ENCODE measurements around the gene PTP4A1.

Gene PTP4A1

DNA sequence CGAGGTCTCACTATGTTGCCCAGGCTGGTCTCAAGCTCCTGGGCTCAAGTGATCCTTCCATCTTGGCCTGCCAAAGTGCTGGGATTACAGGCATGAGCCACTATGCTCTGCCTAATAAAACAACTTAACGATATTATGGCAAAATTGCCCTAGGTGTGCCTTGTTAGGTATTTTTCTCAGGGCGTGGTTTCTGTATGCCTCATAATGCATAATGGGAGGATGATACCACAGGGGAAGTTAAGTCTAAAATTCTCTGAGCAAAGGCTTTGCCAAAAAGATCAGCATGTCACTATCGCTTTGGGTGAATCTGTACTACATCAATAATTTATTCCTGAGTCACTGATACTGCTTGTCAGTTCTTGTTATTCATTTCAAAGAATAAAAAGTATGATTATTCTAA lies 15.9 kb upstream of the PTP4A1 start:
- no peak for DNase-seq (ENCODE audit: low read depth in 2 of 2)

DNA sequence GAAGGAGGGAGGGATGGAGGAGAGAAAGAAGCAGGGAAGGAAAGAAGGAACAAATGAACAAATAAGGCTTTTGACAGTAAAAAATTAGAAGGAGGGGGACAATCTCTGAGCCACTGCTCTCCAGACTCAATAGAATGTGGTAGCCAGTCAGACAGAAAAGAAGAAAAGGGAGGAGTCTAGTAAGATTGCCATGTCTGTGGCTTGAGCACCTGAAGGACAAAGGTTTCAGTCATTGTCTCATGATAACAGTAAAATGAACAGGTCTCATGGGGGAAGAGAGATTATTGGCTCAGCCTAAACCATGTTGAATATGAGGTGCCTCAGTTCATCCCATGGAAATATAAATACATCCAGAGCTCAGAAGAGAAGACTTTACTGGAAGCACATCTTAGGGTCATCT lies 14.0 kb upstream of the PTP4A1 start:
- DNase-seq (ENCODE audit: low read depth in 2 of 2) = no peak

DNA sequence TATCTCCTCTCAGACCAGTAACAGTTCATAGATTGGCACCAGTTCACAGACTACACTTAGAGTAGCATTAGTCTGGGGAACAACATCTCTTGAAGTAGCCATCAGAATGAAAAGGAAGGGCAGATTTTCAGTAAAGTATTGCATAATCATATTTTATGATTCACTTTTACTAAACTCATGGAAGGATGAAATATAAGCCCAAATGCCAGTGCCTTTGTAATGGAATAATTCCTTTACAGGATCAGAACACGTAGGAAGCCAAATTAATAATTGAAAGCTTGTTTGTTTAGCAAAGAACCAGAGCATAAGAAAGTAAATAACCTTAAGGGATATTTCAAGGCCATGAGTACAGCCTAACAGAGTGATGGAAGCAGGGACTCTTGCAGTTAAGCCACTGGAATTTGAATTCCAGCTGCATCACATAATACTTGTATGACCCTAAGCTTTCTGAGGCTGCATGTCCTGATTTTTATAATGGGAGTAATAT lies 11.4 kb upstream of the PTP4A1 start:
- no peak for DNase-seq (ENCODE audit: low read depth in 2 of 2)

DNA sequence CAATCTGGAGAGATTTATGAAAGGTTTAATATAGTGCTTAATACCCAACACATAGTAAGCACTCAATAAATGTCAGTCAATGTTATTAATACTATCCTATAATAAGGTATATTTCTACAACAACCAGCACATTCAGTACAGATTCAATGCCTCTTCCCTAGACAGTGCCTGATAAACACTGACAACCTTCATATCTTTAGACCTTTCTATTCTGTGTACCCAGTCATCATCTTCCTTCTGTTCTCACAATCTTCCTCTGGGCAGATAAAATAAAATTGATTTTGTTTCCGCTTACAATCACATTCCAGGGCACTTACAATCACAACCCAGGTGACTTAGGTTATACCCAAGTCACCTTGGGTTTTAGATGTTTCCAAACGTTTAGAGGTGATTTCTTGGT lies 11.0 kb upstream of the PTP4A1 start:
- DNase-seq (ENCODE audit: low read depth in 2 of 2) = no peak

DNA sequence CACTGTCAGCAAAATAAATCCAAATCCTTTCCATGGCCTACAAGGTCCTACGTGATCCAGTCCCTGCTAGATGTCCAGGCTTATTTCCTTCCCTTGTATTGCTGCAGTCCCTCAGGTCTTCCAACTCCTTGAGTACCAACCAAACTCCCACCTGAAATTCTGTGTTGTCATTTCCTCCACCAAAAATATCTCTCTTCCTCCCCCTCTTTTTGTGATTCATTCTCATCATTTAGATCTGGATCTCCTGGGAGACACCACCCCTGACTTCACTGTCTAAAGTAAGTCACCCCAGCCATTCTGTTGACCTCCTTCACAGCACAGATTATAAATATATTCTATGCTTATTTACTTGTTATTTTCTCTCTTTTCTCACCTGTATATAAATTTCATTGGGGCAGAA lies 9.0 kb upstream of the PTP4A1 start:
- no peak for DNase-seq (ENCODE audit: low read depth in 2 of 2)

DNA sequence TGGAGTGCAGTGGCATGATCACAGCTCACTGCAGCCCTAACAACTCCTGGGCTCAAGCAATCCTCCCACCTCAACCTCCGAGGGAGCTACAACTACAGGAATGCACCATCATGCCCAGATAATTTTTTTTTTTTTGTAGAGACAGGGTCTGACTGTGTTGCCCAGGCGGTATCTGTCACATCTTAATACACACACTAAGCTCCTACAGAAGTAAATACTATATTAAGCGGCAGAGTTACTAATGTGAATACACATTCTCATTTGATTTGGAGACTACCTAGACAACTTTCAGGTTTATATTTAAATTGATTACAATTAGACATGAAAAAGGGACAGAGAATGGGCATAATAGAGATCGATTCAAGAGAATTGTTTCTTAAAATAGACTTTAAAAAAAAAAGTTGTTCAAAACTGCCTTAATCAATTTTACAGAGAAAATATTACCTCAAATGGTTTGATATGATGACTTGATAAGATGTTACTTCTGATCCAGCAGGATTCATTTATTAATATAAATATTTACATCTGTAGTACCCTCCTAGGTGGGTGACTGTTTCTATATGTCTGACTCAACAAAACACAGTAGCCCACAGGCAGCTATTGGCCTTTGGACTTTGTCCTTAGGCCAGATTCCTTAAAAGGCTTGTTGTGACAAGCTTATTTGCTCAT lies 7.1 kb upstream of the PTP4A1 start:
- no peak for DNase-seq (ENCODE audit: low read depth in 2 of 2)

DNA sequence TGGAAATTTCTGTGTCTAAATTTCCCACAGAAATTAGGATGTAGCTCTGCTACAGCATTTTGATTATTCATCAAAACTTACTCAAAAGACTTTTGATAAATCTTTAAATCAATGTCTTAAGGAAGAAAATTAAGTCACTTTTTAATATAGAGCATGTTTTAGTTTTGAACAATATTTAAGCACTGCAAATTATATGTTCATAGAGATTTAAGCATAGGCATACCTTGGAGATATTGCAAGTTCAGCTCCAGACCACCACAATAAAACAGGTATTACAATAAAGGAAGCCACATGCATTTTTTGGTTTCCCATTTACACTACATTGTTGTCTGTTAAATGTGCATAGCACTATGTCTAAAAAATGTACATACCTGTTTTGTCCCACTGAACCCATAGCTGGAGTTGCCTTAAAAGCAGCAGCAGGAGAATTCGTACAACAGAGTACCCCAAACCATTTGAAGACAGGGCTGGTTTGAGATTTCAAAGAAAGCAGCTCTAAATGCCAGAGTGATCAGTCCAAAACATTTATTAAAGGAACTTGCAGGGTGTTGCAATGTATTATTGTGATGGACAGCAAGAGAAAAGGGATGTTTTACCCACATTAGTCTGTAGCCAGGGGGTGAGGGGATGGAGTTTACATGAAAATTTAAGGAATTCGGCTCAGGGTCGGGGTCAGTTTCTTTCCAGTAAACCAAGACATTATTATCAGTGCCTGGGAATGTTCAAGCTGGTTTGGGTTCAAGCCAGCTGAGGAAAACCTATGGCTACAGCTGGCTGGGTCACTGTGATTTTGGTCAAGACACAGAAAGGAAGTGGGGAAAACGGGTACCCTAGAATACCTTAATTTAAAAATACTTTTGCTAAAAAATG lies 6.3 kb upstream of the PTP4A1 start:
- no peak for DNase-seq (ENCODE audit: low read depth in 2 of 2)

DNA sequence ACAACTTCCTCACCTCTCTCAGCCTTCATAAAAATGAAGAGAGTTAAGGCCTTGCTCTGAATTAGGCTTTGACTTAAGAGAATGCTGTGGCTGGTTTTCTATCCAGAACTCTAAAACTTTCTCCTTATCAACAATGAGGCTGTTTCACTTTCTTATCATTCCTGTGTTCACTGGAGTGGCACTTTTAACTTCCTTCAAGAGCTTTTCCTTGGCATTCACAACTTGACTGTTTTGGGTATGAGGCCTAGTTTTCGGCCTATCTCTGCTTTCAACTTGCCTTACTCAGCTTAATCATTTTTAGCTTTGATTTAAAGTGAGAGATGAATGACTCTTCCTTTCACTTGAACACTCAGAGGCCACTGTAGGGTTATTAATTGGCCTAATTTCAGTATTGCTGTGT lies 4.3 kb upstream of the PTP4A1 start:
- no peak for DNase-seq (ENCODE audit: low read depth in 2 of 2)

DNA sequence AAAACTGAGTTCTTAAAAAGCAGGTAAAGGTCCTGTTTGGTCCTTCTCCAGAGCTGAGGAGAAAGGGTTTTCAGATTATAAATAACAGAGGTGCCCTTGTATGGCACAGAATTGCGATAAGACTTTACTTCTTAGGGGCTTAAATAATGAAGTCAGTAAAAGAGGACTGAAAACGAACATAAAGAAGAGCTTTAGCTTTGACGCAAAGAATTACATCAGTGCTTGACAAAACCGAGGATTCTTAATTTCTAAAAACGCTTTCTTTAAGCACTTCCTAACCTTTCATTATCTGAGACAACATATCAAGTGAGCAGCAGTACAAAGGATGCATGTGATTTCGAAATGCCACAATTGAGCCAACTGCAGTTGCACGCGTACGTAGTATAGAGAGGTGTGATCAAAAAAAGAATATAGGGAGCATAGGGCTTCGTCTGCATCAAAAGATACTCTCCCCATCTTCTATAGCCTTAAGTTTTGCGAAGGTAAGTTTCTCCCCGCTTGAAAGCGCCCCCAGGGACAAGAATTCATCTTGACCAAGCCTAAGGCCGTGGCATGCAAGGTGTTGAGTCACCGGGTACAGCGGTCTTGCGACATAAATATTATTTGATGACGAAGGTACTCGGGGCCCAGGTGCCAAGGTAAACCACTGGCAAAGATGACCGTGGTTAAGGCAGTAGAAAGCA lies 778 bp upstream of the PTP4A1 start:
- DNase-seq (ENCODE audit: low read depth in 2 of 2) = peak; percentile 17 to 18

DNA sequence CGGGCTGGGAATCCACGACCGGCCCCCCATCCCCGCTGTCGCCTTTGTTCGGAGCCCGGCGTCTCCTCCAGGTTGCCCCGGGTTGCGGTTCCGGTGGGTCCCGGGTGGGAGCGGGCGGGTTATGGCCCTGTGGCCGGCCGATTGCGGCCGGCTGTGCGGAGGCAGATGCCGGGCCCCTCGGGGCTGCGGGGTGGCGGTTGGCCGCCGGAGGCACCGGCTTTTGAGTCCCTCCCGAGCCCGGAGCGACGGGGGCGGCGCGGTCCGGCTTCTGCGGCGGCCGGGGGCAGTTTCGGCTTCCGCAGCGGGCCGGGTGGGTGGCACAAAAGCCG lies 431 bp downstream of the PTP4A1 start:
- DNase-seq (ENCODE audit: low read depth in 2 of 2) = peak in 1 of 2 donors; percentile 6

DNA sequence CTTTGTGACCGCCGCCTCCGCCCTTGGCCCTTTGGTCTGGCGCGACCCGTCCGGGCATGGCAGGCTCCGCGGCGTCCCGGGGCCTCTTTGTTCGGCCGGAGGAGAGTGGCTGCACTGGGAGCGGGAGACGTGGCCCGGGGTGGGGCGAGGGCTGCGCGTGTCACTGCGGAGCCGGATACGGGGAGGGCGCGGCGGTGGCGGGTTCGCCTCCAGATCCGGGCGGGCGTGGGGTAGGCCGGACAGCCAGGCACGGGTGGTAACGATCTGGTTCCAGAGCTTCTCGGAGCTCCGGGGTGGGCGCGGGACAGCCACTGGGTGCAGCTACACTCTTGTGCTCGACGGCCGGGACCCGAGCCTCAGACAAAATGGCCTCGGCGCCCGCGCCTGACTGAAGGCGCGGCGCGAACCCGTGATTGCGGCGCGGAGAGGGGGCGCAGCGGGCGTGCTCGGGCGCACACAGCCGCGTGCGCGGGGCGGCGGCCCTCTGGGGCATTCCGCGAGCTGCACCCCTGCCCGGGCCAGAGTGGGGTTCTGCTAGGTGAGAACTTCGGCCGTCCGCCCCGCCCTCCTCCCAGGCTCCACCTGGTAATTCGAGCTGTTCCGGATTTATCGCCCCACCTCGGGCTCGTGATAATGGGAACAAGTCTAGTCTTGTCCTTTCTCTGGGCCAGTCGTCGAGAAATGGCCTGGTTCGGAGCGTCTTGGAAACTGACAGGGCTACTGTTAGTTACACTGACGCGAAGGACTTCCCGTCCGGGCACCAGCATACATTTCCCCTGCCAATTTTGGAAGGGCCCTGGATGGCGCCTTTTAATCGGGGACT lies 1.0 kb downstream of the PTP4A1 start:
- peak; percentile 39 to 41 for DNase-seq (ENCODE audit: low read depth in 2 of 2)

DNA sequence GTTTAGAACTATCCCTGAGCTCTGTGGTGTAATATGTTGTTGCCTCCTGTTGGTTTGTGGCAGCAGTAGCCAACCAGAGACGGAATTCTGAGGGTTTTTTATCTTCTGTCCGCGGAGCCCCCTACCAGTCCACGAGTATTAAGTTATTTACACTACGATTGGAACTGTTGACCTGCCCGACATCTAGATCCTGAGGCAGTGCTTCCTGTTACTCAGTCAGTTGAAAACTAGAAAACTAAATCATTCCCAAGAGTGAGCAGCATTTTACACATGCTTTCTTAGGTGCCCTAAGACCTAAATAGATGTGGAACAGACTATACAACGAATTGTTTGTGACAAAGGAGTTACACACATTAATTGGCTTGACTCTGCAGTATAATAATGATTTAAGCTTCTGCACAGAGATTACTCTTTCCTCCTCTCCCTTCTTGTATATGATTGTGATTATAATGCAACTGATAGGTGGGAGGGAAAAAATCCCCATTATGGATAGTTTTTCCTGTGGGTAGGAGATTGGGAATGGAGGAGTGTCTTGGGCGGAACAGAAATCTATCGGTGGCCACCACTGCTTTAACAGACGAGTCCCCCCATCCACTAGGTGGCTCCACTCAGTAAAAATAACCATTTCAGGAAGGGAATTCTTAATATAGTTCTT lies 1.7 kb downstream of the PTP4A1 start:
- peak in 1 of 2 donors; percentile 9 for DNase-seq (ENCODE audit: low read depth in 2 of 2)

DNA sequence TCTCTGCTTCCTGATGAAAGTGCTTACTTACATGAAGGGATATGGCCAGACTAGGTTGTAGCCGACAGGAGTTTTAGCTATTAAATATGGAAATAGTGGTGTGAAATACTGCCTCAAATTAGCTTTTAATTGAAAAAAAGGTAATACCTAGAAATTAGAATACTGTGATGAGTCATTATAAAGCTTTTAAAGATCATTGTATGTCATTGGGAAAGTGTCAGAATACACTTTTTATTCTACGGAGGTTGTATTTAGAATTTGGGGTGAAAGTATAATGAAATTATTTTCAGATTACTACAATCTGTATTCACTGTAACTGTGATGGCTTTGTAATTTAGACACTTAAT lies 2.2 kb downstream of the PTP4A1 start:
- no peak for DNase-seq (ENCODE audit: low read depth in 2 of 2)

DNA sequence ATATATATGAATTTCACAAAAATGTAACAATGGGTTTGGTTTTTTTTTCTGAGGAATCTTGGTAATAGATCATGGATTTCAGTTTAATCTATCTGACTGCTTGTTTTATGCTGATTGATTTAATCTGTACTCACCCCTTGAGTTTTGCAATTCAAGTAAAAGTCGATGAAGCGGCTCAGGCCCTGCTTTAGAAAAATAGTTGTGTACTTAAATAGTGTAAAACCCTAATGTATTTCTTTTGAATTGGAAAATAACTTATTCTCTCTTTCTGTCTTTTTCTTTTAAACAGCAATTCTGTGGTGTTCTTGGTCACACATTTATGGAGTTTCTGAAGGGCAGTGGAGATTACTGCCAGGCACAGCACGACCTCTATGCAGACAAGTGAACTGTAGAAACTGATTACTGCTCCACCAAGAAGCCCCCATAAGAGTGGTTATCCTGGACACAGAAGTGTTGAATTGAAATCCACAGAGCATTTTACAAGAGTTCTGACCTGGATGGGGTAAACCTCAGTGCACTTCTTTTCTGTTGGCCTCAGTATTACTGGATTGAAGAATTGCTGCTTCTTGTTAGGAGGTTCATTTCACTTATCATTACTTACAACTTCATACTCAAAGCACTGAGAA lies 4.0 kb downstream of the PTP4A1 start:
- no peak for DNase-seq (ENCODE audit: low read depth in 2 of 2)

DNA sequence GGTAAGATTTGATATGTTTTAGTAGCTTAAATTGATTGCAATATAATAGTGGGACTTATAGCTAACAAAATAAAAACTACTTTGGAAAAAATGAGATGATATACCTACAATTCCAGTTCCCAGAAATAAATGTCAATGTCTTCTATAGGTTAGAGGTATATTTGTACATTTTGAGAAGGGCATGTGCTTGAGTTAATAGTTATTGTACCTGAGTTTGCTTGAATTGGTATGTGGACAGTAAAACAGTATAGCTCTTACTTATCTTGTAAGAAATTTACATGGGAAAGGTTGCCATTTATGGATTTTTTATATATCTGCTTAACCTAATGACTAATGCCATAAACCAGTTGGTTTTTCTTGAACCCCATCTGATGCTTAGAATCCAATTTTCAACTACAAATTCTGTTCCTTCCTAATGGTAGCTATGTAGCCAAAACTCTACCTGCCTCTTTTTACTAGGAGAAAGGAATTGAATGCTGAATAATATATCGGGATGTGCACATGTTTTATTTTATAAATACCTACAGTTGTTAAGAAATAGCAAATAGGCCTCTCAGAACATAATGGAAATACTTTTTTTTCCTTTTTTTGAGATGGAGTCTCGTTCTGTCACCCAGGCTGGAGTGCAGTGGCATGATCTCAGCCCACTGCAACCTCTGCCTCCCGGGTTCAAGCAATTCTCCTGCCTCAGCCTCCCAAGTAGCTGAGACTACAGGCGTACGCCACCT lies 4.9 kb downstream of the PTP4A1 start:
- no peak for DNase-seq (ENCODE audit: low read depth in 2 of 2)

DNA sequence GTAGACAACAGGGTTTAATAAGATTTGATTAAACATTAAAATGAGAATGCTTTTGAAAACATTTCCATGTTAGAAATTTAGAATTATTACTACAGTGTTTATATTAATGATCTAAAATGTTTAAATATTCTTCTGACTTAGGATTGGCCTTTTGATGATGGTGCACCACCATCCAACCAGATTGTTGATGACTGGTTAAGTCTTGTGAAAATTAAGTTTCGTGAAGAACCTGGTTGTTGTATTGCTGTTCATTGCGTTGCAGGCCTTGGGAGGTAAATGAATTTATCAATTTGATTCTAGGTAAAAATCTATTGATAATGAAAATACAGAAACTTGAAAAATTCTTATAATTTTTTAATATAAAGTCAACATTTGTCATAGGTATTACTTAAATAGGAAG lies 6.5 kb downstream of the PTP4A1 start:
- DNase-seq (ENCODE audit: low read depth in 2 of 2) = no peak

DNA sequence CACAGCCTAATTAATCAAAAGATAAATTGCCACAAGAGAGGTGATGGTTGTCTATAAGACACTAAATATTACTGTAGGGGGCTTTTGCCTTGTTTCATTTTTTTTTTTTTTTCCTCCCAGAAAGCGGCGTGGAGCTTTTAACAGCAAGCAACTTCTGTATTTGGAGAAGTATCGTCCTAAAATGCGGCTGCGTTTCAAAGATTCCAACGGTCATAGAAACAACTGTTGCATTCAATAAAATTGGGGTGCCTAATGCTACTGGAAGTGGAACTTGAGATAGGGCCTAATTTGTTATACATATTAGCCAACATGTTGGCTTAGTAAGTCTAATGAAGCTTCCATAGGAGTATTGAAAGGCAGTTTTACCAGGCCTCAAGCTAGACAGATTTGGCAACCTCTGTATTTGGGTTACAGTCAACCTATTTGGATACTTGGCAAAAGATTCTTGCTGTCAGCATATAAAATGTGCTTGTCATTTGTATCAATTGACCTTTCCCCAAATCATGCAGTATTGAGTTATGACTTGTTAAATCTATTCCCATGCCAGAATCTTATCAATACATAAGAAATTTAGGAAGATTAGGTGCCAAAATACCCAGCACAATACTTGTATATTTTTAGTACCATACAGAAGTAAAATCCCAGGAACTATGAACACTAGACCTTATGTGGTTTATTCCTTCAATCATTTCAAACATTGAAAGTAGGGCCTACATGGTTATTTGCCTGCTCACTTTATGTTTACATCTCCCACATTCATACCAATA lies 7.8 kb downstream of the PTP4A1 start:
- DNase-seq (ENCODE audit: low read depth in 2 of 2) = no peak

DNA sequence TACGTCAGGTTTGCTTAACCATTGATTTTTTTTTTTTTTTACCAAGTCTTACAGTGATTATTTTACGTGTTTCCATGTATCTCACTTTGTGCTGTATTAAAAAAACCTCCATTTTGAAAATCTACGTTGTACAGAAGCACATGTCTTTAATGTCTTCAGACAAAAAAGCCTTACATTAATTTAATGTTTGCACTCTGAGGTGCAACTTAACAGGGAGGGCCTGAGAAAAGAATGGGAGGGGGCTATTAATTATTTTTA lies 8.4 kb downstream of the PTP4A1 start:
- DNase-seq (ENCODE audit: low read depth in 2 of 2) = no peak

DNA sequence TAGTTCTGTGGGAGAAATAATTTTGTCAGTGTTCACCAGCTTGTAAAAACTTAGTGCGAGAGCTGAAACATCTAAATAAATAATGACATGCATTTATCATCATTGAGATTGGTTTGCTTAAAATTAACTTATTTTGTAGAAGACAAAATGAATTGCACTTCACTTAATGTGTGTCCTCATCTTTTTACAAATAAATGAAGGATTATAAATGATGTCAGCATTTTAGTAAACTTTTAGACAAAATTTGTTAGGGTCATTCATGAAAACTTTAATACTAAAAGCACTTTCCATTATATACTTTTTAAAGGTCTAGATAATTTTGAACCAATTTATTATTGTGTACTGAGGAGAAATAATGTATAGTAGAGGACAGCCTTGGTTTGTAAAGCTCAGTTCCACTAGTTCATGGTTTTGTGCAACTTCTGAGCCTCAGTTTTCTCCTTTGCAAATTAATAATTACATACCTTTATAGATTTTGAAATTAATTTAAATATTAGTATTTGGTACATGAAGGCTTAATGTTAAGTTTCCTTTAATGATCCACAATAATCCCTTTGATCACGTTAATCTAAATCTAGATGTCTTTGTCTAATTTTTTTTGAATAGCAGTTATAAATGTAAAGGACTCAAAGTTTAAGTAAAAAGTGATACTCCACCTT lies 9.2 kb downstream of the PTP4A1 start:
- no peak for DNase-seq (ENCODE audit: low read depth in 2 of 2)
